Adrenal gland (tissue), 12 donors: ENCODE data around the gene EXOC4. TPM values are rescaled to one million over a fixed set of nuclear protein-coding genes. Genes with fewer than 3 reads are reported as not detected.

ENCODE experiments used
- DNase-seq, 7 donors: peaks; one replicate each; pipeline ENCODE4 v3.0.0-alpha.2; 2019 to 2020
- H3K27ac ChIP-seq, 5 donors: fragments of 200-600 bp; sonication (generic) in 4 of 5; 1 replicate in 3 of 5; 2 replicates in 2 of 5; pipeline versions ENCODE4 v1.5.1 to v1.8.0; 2016 to 2020; ENCODE audit warnings: mild to moderate bottlenecking in 1 of 5
- H3K27me3 ChIP-seq: fragments of 200-600 bp; 2 replicates; pipeline ENCODE4 v1.8.0; 2021
- H3K36me3 ChIP-seq, 2 donors: fragments of 200-600 bp; replicated peaks in 1 of 2; 1 replicate in 1 of 2; 2 replicates in 1 of 2; pipeline versions ENCODE4 v1.5.1 to v1.8.0; 2018 to 2022
- H3K4me1 ChIP-seq, 2 donors: fragments of 200-600 bp; replicated peaks in 1 of 2; 1 replicate in 1 of 2; 2 replicates in 1 of 2; pipeline versions ENCODE4 v1.5.1 to v1.8.0; 2018 to 2021
- H3K4me3 ChIP-seq, 4 donors: fragments of 200-600 bp; sonication (generic) in 3 of 4; one replicate each; pipeline ENCODE4 v1.5.1; 2016 to 2018
- H3K9me3 ChIP-seq, 3 donors: fragments of 200-600 bp; sonication (generic) in 1 of 3; replicated peaks in 1 of 3; 1 replicate in 2 of 3; 2 replicates in 1 of 3; pipeline versions ENCODE4 v1.5.1 to v1.8.0; 2016 to 2021
- CTCF ChIP-seq, 6 experiments: fragments of 450-650 bp in 4 of 6; fragments of 200-600 bp in 2 of 6; sonication (generic) in 1 of 6; IDR thresholded peaks; 1 replicate in 5 of 6; 2 replicates in 1 of 6; pipeline versions ENCODE4 v1.5.1 to v1.8.0; 2016 to 2021; ENCODE audit warnings: antibody characterized with exemption in 6 of 6, mild to moderate bottlenecking in 2 of 6, moderate library complexity in 1 of 6
- POLR2A ChIP-seq, 2 donors: fragments of 450-650 bp; IDR thresholded peaks; one replicate each; pipeline ENCODE4 v1.6.1; 2017; ENCODE audit warnings: antibody characterized with exemption in 2 of 2, mild to moderate bottlenecking in 2 of 2, moderate library complexity in 1 of 2
- WGBS, 4 donors: extraction: QIAGEN DNeasy Blood & Tissue Kit in 2 of 4; methylation state at CpG; one replicate each; pipeline versions ENCODE4 v1.1.5 to v1.1.7; 2013 to 2017; 5-methylcytosine and 5-hydroxymethylcytosine counted together
- intact Hi-C, 2 donors: fragments of 100-400 bp; cut with DNase I; formaldehyde crosslinking; loops; one replicate each; pipeline versions ENCODE4 v1.14.1 to v1.15.0; 2022 to 2023
- polyA plus RNA-seq, 3 donors: library from polyadenylated mRNA; stranded (reverse); fragments of 200-250 nt in 2 of 3; fragments of 350-450 nt in 1 of 3; fragmentation: Illumina TruSeq in 1 of 3; extraction: RNeasy Lipid Tissue Mini Kit (QIAGEN cat#74804) in 1 of 3; gene quantifications; one replicate each; pipeline ENCODE4 v1.2.3, GENCODE V29; 2013 to 2014
- total RNA-seq, 9 donors: library from RNA; depleted of rRNA in 4 of 9; stranded (reverse); fragments of >200 nt in 4 of 9; fragments of 120-200 nt in 1 of 9; fragmentation: NEBNext Ultra II Directional in 1 of 9; extraction: Animal tissue kit (Norgen Biotek cat#: 25700) in 1 of 9; gene quantifications; one replicate each; pipeline versions ENCODE4 v1.1.0 to v1.2.4, GENCODE V29; 2013 to 2023
- donor health status: healthy with polysubstance abuse.
- donor health status: Bipolar disorder and iron deficiency.
- donor health status: DM: yes; HTN: yes; CAD: no.
- donor health status: DM: no; HTN: no; CAD: no.
- donor health status: DM: no; HTN: no; CAD: no.
- donor health status: DM: yes; HTN: yes; CAD: no.

The EXOC4 gene
- total and polyA plus RNA-seq, 12 donors: 12.5 to 93.8 (median 67.4) TPM

GRCh38 chr7:133501771-133502170, 248.9 kb downstream of the EXOC4 start:
- no peaks in the 10 kb centered on the region for H3K27me3 ChIP-seq
- H3K4me1 ChIP-seq: peaks cover 2 to 14% of the 10 kb centered on the region in 2 donors
- intact Hi-C loops: no loop called here
- no peak overlapping the region for H3K27ac ChIP-seq
- DNase-seq: no peak
- no peaks in the 10 kb centered on the region for H3K36me3 ChIP-seq
- no peak overlapping the region for H3K4me3 ChIP-seq
- 86 to 89% (median 88%) methylated on average over 5 of the region's 5 CpGs for WGBS, 4 donors
- H3K9me3 ChIP-seq: no peaks in the 10 kb centered on the region
- no peak for TF ChIP-seq CTCF (IDR thresholded peaks at IDR 0.05)
- TF ChIP-seq POLR2A (IDR thresholded peaks at IDR 0.05): no peak

GRCh38 chr7:133502498-133502897, 249.6 kb downstream of the EXOC4 start:
- Histone ChIP-seq H3K27ac (no peak overlapping the region), H3K4me1 (peaks cover 3 to 16% of the 10 kb centered on the region in 2 donors), H3K9me3 (no peaks in the 10 kb centered on the region), H3K27me3 (no peaks in the 10 kb centered on the region), H3K36me3 (no peaks in the 10 kb centered on the region), H3K4me3 (no peak overlapping the region)
- DNase-seq: no peak
- WGBS, 4 donors: 37 to 61% (median 54%) methylated on average over 1 of the region's 1 CpG
- intact Hi-C loops: no loop called here
- TF ChIP-seq POLR2A (IDR thresholded peaks at IDR 0.05): no peak
- no peak for TF ChIP-seq CTCF (IDR thresholded peaks at IDR 0.05)

- intact Hi-C loops: no loop called here
- TF ChIP-seq POLR2A (IDR thresholded peaks at IDR 0.05) (no peak), CTCF (IDR thresholded peaks at IDR 0.05) (no peak)
- Histone ChIP-seq H3K36me3 (no peaks in the 10 kb centered on the region), H3K4me1 (peaks cover 3 to 16% of the 10 kb centered on the region in 2 donors), H3K27me3 (no peaks in the 10 kb centered on the region), H3K4me3 (no peak overlapping the region), H3K27ac (no peak overlapping the region), H3K9me3 (no peaks in the 10 kb centered on the region)
- DNase-seq: no peak
- WGBS, 4 donors: 90 to 96% (median 95%) methylated on average over 1 of the region's 1 CpG
These were observed 250.1 kb downstream of the EXOC4 start for GRCh38 chr7:133502972-133503371.

GRCh38 chr7:133504825-133505224, 251.9 kb downstream of the EXOC4 start:
- H3K27me3 ChIP-seq: no peaks in the 10 kb centered on the region
- WGBS, 4 donors: 77 to 89% (median 79%) methylated on average over 3 of the region's 3 CpGs
- no peaks in the 10 kb centered on the region for H3K36me3 ChIP-seq
- no peak for TF ChIP-seq CTCF (IDR thresholded peaks at IDR 0.05)
- TF ChIP-seq POLR2A (IDR thresholded peaks at IDR 0.05): no peak
- intact Hi-C loops: no loop called here
- H3K27ac ChIP-seq: no peak overlapping the region
- peaks cover 3 to 16% of the 10 kb centered on the region in 2 donors for H3K4me1 ChIP-seq
- no peak overlapping the region for H3K4me3 ChIP-seq
- DNase-seq: no peak
- H3K9me3 ChIP-seq: no peaks in the 10 kb centered on the region
